Measurements from ENCODE around the gene TDRD15.
"Not testable (repeated sequence)": the region's sequence is repeated elsewhere in the genome, so short reads cannot be mapped to it uniquely, and the experiment has no call there.

TDRD15 gene

DNA sequence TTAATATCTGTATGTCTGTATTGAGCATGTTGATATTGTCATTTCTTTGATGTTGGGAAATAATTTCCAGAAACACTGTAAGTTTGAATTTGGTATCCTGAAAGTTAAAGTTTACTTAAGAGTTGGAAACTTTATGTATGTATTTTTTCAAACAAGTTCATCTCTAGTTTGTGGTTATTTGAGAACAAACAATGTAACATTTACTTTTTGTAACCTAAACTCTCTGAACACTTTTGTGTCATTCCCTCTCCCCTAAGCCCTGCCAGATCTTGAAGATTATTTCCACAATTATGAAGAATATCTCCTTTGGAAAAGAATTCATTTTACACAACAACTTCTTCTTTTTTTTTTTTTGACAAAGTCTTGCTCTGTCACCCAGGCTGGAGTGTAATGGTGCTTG lies 24.9 kb downstream of the TDRD15 start:
- DNase-seq: no peak

DNA sequence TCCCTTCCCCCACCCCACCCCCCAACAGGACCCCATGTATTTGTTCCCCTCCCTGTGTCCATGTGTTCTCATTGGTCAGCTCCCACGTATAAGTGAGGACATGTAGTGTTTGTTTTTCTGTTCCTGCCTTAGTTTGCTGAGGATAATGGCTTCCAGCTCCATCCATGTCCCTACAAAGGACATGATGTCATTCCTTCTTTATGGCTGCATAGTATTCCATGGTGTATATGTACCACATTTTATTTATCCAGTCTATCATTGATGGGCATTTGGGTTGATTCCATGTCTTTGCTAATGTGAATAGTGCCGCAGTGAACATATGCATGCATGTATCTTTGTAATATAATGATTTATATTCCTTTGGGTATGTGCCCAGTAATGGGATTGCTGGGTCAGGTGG lies 27.5 kb downstream of the TDRD15 start:
- DNase-seq: not testable (repeated sequence)

DNA sequence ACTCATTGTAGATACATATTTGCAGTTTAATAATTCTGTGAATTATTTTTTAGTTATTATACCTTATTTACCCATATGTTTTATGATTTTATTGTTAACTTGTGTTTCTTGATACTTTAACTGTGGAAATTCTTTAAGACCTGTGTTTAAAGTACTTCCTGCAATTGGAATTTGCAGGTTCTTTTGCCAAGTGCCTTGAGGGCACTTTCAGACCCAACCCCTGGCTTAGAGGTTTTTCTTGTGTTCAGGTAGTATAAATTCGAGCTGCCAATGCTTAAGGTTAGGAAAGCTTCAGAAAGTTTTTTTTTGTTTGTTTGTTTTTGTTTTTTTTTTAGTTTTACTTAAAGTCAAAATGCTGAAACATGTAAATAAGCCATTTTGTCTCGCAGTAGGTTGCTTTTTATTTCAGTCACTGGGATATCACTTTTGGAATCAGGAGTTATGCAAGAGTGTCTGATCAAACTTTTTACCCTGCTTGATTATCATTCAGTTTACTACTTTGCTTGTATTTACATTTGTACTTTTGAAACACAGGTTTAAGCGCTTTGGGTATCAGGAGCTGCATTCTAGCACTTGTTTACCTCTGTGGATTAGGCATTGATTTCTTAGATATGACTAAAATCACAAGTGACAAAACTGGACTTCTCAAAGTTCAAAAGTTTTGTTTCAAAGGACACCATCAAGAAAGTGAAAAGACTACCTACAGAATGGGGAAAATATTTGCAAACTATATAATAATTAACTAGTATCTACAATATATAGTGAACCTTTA lies 31.8 kb downstream of the TDRD15 start:
- no peak for DNase-seq

DNA sequence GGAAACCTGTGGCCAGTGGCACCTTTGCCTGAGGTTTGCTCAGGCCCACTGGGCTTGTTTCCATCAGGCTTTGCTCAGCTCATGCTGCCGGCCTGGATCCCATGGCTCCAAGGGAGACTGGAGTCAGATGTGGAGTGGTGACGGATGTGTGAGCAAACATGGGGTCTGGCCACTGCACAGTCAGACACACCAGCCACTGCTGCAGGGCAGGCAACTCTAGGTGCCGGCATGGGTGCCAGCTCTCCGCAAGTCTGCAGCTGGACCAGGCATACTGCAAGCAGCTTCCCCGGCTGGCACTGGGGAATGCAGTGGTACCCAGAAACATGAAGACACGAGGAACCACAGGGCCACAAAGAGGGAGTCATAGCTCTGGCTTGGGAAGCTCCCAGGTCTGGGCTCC lies 37.4 kb downstream of the TDRD15 start:
- DNase-seq: no peak

DNA sequence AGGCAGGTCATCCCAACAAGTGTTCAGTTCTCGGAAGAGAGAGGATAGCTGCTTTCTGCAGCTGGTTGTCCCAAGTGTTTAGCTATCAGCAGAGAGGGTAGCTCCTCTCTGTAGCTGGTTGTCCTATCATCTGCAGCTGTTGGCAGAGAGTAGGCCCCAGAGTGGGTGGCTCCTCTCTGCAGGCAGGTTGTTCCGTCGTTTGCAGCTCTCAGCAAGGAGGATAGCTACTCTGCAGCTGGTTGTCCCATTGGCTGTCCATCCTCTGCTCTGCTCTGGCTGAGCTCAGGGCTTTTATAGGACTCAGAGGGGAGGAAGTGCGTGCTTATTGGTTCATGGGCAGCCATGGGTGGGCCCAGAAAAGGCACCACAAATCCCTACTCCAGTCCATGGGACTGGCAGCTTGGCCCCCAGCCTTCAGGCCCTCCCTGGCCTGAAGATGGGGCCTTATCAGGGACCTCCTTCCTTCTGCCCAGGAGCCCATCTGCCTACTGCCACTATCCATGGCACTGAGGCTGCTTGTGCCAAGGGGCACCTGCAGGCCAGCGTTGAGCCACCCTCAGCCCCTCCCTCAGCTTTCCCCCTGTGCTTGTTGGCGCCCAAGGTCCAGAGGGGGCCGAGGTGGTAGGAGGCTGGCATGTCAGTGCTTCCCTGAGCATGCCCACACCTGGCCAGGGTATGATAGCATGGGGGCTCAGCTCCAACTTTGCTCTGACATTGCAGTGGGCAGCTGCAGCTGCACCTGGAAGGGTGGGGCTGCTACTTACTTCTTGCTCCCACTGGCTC lies 38.3 kb downstream of the TDRD15 start:
- DNase-seq: no peak

DNA sequence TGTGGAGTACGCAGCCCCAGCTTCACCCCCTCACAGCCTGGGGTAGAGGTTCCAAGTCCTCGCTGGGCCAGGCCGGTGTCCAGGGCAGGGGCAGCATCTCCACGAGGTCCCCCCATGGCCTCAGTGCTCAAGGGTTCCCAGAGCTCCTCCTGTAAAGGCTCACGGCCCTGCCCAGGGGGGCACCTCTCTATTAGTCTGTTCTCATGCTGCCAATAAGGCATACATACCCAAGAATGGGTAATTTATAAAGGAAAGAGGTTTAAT lies 38.8 kb downstream of the TDRD15 start:
- no peak for DNase-seq

DNA sequence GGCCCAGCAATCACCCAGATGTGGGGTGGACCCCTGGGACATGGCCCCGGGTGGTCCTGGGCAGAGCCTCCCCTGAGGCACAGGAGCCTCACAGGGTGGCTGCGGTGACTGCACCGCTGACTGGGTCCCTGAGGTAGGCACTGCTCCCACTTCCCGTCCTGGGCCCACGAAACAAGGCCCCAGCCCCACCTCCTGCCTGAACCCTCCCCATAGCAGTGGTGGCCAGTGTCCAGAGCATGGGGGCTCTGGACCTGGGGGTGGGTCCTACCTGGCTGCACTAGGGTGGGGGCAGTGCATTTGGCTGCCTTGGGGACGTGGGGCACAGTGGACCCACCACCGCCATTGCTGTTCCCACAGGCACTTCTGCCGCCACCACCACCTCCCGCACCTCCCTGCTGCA lies 39.4 kb downstream of the TDRD15 start:
- no peak for DNase-seq

DNA sequence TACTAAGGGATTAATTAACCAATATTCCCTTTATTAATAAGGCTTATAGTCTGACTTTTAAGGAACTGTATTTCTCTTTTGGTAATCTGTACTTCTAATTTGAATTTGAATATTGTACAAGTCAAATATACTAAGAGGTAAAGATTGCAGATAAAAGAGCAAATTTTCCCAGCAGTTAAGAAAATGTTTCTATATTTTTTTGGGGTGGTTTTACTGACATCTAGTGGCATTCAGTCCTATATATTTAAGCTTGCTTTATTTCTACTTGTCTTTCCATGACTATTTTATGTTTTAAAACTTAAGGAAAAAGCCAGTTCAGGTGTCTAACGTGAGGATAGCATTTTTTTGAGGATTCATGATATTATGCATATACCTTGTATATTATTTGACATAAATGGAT lies 41.6 kb downstream of the TDRD15 start:
- no peak for DNase-seq

DNA sequence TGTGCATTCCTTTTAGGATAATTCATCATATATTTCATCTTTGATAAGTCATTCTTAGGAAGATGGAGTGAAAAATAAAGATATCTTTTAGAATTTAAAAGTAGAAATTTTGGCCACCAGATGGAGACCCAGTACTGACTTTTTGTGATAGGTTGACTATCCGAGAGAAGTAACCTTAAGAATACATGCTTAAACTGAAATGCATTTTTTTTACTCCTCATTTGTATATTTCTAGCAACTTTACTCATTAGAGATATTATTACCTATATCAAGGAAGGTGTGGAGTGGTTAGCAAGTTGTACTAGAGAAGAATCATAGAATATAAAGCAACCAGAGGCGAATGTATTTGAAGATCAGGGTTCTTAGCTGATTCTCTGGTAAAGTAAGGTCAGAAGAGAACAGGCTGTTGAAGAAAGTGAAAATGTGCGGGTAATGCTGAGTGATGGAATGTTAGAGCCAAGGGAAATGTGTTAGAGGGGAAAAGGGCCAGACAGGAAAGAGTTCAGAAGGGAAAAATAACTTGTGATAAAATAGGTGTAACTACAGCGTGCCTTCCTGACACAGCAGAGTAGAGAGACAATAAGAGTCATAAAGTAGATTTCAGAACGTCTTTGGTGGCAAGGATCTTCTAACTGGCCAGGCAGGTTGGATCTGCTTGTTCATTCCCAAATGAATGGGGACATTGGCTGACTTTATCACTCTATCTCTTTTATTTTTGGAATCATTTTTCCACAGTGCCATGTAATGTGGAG lies 52.3 kb downstream of the TDRD15 start:
- DNase-seq: peak in 1 of 2 donors; percentile 76

DNA sequence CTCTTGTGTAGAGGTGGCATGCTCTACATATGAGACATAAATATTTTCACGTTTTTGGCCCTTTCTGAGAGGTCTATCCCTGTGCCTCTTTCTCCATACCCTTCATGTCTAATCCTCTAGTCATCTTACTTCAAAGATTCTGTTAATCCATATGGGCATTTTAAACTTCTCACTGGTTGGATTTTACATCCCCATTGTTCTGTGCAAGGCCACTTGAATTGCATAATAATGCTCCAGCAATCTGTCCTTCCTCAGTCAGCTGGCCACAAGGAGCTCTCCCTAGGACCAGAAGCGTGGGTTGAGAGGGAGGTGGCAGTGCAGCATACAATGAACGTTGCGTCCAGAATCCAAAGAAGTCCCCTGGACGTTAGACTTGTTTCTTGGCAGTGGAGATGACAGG lies 58.2 kb downstream of the TDRD15 start:
- no peak for DNase-seq

DNA sequence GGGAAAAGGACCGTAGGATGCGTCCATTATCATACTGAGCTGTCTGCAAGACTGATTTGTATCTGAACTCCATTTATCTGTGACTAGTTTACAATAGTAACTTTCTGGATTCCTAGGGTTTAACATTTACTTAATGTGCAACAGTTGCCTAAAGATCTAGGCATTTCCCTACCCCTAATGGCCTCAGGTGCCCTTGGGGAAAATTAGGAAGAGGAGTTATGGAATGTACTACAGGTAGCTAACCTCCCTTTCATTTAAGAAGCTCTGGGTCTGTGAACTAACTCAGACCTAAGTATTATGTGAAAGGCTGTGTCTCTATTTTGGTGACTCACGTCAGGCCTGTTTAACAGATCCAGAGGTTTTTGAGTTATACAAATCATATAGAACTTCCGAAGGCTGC lies 59.5 kb downstream of the TDRD15 start:
- DNase-seq: no peak

DNA sequence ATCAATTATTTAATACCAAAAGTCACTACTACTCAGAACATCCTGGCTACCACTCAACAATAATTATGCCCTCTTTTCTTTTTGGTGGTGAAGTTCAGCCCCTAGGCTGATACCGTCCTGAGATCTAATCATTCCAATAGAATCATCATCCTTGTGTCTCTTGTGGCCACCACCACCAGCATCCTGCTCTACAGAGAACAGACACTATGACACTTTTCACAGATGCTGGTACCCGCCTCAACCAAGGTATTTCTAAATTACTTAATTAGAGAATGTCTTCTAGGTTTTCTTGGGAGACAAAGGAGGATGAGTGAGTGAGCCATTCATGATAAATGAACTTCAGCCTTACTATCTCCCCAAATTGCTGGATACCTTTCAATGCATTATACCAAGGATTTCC lies 60.0 kb downstream of the TDRD15 start:
- no peak for DNase-seq

DNA sequence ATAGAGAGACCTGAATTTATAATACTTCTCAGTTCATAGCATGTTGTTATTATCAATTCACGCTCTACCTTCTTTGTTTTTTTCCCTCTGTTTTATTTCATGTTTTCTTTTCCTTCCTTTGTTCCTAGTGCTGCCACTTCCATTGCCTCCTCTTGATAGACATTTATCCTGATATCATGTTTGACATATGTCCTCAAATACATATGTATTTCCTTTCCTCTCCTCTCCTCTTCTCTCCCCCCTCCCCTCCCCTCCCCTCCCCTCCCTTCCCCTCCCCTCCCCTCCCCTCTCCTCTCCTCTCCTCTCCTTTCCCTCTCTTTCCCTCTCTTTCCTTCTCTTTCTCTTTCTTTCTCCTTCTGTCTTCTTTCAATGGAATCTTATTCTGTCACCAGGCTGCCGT lies 67.8 kb downstream of the TDRD15 start:
- DNase-seq: no peak

All from hippocampal formation (tissue), 2 donors.